ENCODE measurements around the gene IGFN1. TPM values are rescaled to one million over a fixed set of nuclear protein-coding genes. Genes with fewer than 3 reads are reported as not detected.
"Not testable (repeated sequence)": the region's sequence is repeated elsewhere in the genome, so short reads cannot be mapped to it uniquely, and the experiment has no call there.

IGFN1 gene
- total and polyA plus RNA-seq, 7 donors = 2.7 to 442 (median 33.1) TPM

GRCh38 chr1:201228011-201228983 is 37.7 kb downstream of the IGFN1 start:
- no peak for DNase-seq
- H3K9me3 ChIP-seq = no peaks in the 10 kb centered on the region
- H3K4me3 ChIP-seq = no peak overlapping the region
- intact Hi-C loops (cut with DNase I) = no loop called here
- no peaks in the 10 kb centered on the region for H3K27me3 ChIP-seq (ENCODE audit: insufficient read depth in 3 of 3, low read length in 2 of 3)
- H3K36me3 ChIP-seq (ENCODE audit: insufficient read depth in 1 of 2, low read depth in 1 of 2) = peaks cover 0 to 39% of the 10 kb centered on the region in 2 donors
- H3K4me1 ChIP-seq = no peaks in the 10 kb centered on the region
- 81 to 84% (median 82%) methylated on average over 16 of the region's 16 CpGs for WGBS, 3 donors
- H3K27ac ChIP-seq = no peak overlapping the region
- no peak for ATAC-seq
- TF ChIP-seq, protein P1, sequence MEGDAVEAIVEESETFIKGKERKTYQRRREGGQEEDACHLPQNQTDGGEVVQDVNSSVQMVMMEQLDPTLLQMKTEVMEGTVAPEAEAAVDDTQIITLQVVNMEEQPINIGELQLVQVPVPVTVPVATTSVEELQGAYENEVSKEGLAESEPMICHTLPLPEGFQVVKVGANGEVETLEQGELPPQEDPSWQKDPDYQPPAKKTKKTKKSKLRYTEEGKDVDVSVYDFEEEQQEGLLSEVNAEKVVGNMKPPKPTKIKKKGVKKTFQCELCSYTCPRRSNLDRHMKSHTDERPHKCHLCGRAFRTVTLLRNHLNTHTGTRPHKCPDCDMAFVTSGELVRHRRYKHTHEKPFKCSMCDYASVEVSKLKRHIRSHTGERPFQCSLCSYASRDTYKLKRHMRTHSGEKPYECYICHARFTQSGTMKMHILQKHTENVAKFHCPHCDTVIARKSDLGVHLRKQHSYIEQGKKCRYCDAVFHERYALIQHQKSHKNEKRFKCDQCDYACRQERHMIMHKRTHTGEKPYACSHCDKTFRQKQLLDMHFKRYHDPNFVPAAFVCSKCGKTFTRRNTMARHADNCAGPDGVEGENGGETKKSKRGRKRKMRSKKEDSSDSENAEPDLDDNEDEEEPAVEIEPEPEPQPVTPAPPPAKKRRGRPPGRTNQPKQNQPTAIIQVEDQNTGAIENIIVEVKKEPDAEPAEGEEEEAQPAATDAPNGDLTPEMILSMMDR (IDR thresholded peaks at IDR 0.05) = no peak

DNA sequence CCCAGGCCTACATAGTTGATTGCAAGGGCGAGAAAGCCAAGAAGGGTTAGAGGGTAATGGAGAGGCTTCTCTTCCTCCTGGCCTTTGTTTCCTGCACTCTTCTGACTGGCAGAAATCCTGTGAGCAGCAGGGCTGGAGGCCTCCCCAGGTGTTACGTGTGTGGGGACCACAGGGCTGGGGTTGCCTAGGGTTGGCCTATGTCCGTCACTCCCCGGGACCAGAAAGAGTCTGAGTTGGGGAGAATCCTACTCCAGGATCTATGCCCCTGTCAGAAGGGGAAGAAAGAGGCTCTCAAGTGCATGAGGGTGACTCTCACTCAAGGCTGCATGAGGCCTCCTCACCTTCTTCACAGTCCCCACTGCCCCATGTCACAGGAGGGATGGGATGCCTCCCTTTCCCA is 38.5 kb downstream of the IGFN1 start:
- TF ChIP-seq, protein P1 (IDR thresholded peaks at IDR 0.05) = no peak
- 80 to 95% (median 85%) methylated on average over 4 of the region's 4 CpGs for WGBS, 3 donors
- H3K4me1 ChIP-seq = no peaks in the 10 kb centered on the region
- no peaks in the 10 kb centered on the region for H3K27me3 ChIP-seq (ENCODE audit: insufficient read depth in 3 of 3, low read length in 2 of 3)
- DNase-seq (no peak), ATAC-seq (no peak)
- no peak overlapping the region for H3K4me3 ChIP-seq
- H3K27ac ChIP-seq = no peak overlapping the region
- no peaks in the 10 kb centered on the region for H3K9me3 ChIP-seq
- peaks cover 0 to 39% of the 10 kb centered on the region in 2 donors for H3K36me3 ChIP-seq (ENCODE audit: insufficient read depth in 1 of 2, low read depth in 1 of 2)
- intact Hi-C loops (cut with DNase I) = no loop called here

- no peaks in the 10 kb centered on the region for H3K4me1 ChIP-seq
- H3K4me3 ChIP-seq = no peak overlapping the region
- peak in 2 of 4 donors; percentile 10 to 26 for ATAC-seq
- no peak overlapping the region for H3K27ac ChIP-seq
- WGBS, 3 donors = 71 to 79% (median 72%) methylated on average over 6 of the region's 6 CpGs
- no peaks in the 10 kb centered on the region for H3K27me3 ChIP-seq (ENCODE audit: insufficient read depth in 3 of 3, low read length in 2 of 3)
- DNase-seq = no peak
- TF ChIP-seq, protein P1 (IDR thresholded peaks at IDR 0.05) = no peak
- H3K36me3 ChIP-seq (ENCODE audit: insufficient read depth in 1 of 2, low read depth in 1 of 2) = peaks cover 0 to 31% of the 10 kb centered on the region in 2 donors
- H3K9me3 ChIP-seq = no peaks in the 10 kb centered on the region
- intact Hi-C loops (cut with DNase I) = no loop called here
These were observed 39.4 kb downstream of the IGFN1 start for GRCh38 chr1:201229771-201230635.

DNA sequence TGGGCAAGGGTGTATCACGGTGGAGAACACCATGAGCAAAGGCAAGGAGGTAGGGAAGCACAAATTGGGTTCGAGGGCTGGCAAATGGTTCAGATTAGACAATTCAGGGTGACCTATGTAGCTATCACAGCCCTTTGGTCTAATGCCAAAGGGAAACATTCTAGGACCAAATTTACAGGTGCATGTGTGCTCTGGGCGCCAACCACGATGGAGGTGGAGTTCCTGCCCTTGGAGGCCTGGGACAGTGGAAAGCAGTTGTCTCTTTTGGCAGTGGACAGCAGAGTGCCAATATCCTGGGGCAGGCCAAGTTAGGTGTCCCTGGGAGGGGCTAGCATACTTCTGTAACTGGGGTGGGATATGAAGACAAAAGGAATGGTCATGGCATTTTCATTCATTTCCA is 40.1 kb downstream of the IGFN1 start:
- no peak for DNase-seq
- no peak overlapping the region for H3K4me3 ChIP-seq
- no peak overlapping the region for H3K27ac ChIP-seq
- H3K4me1 ChIP-seq = no peaks in the 10 kb centered on the region
- 74 to 82% (median 79%) methylated on average over 4 of the region's 4 CpGs for WGBS, 3 donors
- TF ChIP-seq, protein P1 (IDR thresholded peaks at IDR 0.05) = no peak
- intact Hi-C loops (cut with DNase I) = no loop called here
- peaks cover 0 to 28% of the 10 kb centered on the region in 2 donors for H3K36me3 ChIP-seq (ENCODE audit: insufficient read depth in 1 of 2, low read depth in 1 of 2)
- no peaks in the 10 kb centered on the region for H3K9me3 ChIP-seq
- H3K27me3 ChIP-seq (ENCODE audit: insufficient read depth in 3 of 3, low read length in 2 of 3) = no peaks in the 10 kb centered on the region
- peak in 1 of 4 donors; percentile 31 for ATAC-seq

- intact Hi-C loops (cut with DNase I); H3K36me3 ChIP-seq (ENCODE audit: insufficient read depth in 1 of 2, low read depth in 1 of 2); ATAC-seq; H3K27ac ChIP-seq; H3K4me1 ChIP-seq; H3K9me3 ChIP-seq; DNase-seq; H3K4me3 ChIP-seq: not testable (repeated sequence)
- 68 to 82% (median 75%) methylated on average over 6 to 11 of the region's 11 CpGs for WGBS, 3 donors
- H3K27me3 ChIP-seq (ENCODE audit: insufficient read depth in 3 of 3, low read length in 2 of 3) = peaks cover 0 to 10% (median 0%) of the 10 kb centered on the region in 3 donors
These were observed 49.0 kb downstream of the IGFN1 start for GRCh38 chr1:201239646-201240045.

Data from psoas muscle (tissue), 8 donors.